ENCODE data around the gene DHRSX.

DHRSX gene

DNA sequence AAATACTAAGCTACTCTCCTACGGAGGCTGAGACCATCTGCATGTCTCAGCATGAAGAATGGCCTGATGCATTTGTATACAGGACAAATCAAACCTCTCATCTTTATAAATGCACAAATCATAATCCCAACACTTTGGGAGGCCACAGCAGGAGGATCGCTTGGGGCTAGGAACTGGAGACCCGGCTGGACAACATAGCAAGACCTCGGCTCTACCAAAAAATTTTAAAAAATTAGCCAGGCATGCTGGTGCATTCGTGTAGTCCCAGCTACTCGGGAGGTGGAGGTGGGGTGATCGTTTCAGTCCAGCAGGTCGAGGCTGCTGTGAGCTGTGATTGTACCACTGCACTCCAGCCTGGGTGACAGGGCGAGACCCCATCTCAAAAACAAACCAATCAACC lies 262.8 kb downstream of the DHRSX start:
- no peak for DNase-seq (ENCODE audit: insufficient read length, low spot score)
- FAIRE-seq: no peak
- TF ChIP-seq, protein P1, sequence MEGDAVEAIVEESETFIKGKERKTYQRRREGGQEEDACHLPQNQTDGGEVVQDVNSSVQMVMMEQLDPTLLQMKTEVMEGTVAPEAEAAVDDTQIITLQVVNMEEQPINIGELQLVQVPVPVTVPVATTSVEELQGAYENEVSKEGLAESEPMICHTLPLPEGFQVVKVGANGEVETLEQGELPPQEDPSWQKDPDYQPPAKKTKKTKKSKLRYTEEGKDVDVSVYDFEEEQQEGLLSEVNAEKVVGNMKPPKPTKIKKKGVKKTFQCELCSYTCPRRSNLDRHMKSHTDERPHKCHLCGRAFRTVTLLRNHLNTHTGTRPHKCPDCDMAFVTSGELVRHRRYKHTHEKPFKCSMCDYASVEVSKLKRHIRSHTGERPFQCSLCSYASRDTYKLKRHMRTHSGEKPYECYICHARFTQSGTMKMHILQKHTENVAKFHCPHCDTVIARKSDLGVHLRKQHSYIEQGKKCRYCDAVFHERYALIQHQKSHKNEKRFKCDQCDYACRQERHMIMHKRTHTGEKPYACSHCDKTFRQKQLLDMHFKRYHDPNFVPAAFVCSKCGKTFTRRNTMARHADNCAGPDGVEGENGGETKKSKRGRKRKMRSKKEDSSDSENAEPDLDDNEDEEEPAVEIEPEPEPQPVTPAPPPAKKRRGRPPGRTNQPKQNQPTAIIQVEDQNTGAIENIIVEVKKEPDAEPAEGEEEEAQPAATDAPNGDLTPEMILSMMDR (IDR thresholded peaks at IDR 0.05; ENCODE audit: insufficient read depth, missing control alignments): no peak

DNA sequence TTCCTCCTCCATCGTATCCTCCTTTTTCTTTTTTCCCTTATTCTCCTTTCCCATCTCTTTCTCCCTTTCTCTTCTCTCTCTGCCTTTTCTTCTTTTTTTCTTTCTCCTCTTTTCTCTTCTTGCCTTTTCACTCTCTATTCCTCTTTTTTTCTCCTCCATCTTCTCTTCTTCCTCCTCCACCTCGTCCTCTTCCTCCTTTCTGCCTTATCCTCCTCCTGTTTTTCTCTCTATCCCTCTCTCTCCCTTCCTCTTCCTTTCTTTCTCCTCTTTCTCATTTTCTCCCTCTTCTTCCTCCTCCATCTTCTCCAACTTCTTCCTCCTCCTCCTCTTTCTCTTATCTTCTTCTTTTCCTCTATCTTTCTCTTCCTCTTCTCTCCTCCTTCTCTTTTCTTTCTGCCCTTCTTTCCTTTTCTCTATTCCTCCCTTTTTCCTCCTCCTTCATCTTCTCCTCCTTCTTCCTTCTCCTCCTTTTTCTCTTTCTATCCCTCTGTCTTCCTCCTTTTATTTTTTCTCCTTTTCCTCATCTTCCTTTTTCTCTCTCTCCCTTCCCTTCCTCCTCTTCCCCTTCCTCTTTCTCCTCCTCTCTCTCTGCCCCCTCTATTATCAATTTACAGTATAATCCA lies 269.1 kb downstream of the DHRSX start:
- TF ChIP-seq, protein P1 (IDR thresholded peaks at IDR 0.05; ENCODE audit: insufficient read depth, missing control alignments): no peak
- DNase-seq (ENCODE audit: insufficient read length, low spot score): no peak
- FAIRE-seq: no peak

DNA sequence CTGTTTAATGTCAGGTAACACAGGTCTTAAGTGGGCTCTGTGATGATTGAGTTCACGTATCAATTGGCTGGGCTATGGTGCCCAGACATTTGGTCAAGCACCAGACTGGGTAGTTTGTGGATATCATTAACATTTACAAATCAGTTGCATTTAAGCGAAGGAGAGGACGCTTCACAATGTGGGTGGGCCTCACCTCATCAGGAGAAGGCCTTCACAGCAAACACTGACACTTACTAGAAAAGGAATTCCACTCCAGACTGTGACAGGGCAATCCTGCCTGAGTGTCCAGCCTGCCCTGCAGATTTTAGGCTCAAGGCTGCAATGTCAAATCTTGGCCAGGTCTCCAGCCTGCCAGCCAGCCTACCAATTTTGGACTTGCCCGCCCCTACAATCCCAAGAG lies 270.3 kb downstream of the DHRSX start:
- TF ChIP-seq, protein P1 (IDR thresholded peaks at IDR 0.05; ENCODE audit: insufficient read depth, missing control alignments): no peak
- DNase-seq (ENCODE audit: insufficient read length, low spot score) (no peak), FAIRE-seq (no peak)

DNA sequence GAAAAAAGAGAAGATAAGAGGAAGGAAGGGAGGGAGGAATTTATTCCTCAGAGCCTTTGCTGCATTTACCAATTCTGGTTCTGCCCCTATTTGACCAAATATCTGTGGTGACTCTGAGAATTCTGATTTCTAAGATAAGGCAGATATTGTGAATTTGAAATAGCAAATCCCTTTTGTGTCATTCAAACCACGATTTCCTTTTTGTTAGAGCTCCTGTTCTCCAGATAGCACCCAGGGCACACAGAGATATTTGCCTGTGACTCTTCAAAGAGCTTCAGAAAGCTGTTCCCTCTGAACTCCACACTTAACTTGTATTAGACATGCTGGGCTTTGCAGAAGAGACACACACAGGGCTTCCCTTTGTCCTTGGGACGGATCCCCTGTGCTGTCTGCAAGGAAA lies 272.2 kb downstream of the DHRSX start:
- DNase-seq (ENCODE audit: insufficient read length, low spot score) (no peak), FAIRE-seq (no peak)
- TF ChIP-seq, protein P1 (IDR thresholded peaks at IDR 0.05; ENCODE audit: insufficient read depth, missing control alignments): no peak

DNA sequence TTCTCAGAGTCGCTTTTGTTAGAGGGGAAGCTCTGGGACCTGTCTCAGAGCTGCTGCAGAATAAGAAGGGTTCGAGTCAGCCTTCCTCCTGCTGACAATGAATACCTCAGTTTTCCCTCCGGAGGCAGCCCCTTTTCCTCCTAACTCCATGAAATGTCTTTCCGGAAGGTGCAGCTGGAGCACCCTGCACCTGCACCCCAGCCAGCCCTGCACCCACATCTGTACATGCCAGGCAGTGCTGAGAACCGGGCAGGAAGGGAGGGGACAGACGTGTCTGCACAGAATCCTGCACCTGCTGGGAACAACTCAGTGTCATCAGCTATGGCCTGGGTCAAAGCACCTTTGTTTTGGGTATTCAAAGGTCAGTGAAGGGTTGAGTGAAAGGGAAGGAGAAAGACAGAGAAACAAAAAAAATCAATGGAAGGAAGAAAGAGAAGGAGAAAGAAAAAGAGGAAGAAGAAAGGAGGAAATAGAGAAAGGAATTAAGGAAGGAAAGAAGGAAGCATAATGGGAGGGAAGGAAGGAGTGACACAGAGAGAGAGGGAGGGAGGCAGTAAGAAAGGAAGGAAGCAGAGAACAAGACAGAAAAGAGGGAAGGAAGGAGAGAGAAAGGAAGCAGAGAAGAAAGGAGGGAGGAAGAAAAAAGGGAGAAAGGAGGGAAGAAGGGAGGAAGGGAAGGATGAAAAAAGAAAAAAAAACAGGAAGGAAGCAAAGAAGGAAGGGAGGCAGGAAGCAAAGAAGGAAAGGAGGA lies 273.7 kb downstream of the DHRSX start:
- TF ChIP-seq, protein P1 (IDR thresholded peaks at IDR 0.05; ENCODE audit: insufficient read depth, missing control alignments): no peak
- FAIRE-seq (no peak), DNase-seq (ENCODE audit: insufficient read length, low spot score) (no peak)

DNA sequence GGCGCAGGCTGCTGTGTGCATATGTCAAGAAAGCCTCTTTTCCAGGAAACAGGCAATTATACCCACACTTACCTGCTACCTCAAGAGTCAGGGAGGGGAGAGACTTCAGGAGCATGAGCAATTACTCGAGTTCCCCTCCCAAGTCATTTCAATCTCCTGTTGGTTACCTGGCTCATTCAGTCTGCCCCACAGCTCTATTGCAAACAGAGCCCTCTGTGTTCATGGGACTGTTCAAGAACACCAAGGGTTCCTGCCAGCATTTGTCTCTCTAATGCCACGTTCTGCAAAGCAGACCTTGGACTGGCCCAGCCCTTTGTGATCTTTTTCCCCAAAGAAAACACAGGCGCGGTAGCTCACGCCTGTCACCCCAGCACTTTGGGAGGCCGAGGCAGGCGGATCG lies 274.6 kb downstream of the DHRSX start:
- TF ChIP-seq, protein P1 (IDR thresholded peaks at IDR 0.05; ENCODE audit: insufficient read depth, missing control alignments): no peak
- DNase-seq (ENCODE audit: insufficient read length, low spot score) (no peak), FAIRE-seq (no peak)

DNA sequence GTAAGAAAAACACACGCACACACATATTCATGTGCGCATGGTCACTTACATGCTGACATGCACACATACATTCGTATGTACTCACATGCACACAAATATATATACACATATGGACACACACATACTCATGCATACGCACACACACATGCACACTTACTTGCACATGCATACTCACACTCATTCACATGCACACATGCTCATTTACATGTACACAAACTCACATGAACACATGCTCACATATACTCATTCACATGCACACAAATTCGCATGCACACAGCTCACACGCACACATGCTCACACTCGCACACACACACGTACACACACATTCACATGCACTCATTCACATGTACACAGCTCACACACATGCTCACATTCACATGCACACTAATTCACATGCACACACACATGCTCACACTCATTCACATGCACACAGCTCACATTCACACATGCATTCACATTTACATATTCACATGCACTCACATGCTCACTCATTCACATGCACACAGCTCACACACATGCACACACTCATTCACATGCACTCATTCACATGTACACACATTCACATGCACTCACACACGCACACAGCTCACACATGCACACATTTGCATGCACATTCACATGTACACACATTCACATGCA lies 276.1 kb downstream of the DHRSX start:
- FAIRE-seq (no peak), DNase-seq (ENCODE audit: insufficient read length, low spot score) (no peak)
- TF ChIP-seq, protein P1 (IDR thresholded peaks at IDR 0.05; ENCODE audit: insufficient read depth, missing control alignments): no peak
